ENCODE data around the gene NKRF.

DNA sequence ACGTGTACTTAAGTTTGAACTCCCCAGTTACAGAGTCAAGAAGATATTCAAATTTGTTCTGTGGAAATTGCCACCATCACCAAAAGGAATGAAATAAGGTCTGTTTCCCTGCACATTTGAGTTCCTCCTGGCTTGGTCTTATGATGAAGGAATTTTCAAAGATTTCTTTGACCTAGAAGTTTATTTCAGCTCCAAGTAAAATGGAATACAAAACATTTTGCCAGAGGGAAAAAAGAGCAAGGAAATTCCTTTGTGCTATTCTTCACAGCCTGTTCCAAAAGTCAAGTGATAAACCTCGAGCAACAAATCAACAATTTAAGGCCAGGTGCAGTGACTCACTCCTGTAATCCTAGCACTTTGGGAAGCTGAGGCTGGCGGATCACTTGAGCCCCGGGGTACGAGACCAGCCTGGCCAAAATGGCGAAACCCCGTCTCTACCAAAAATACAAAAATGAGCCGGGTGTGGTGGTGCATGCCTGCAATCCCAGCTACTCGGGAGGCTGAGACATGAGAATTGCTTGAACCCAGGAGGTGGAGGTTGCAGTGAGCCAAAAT is 3.4 kb downstream of the NKRF start:
- TF ChIP-seq, protein P1, sequence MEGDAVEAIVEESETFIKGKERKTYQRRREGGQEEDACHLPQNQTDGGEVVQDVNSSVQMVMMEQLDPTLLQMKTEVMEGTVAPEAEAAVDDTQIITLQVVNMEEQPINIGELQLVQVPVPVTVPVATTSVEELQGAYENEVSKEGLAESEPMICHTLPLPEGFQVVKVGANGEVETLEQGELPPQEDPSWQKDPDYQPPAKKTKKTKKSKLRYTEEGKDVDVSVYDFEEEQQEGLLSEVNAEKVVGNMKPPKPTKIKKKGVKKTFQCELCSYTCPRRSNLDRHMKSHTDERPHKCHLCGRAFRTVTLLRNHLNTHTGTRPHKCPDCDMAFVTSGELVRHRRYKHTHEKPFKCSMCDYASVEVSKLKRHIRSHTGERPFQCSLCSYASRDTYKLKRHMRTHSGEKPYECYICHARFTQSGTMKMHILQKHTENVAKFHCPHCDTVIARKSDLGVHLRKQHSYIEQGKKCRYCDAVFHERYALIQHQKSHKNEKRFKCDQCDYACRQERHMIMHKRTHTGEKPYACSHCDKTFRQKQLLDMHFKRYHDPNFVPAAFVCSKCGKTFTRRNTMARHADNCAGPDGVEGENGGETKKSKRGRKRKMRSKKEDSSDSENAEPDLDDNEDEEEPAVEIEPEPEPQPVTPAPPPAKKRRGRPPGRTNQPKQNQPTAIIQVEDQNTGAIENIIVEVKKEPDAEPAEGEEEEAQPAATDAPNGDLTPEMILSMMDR (IDR thresholded peaks at IDR 0.05): no peak
- TF ChIP-seq EZH2 (IDR thresholded peaks at IDR 0.05): no peak

All from neural progenitor cell (in vitro differentiated cells).